ENCODE measurements around the gene ABI3BP.

ABI3BP gene

DNA sequence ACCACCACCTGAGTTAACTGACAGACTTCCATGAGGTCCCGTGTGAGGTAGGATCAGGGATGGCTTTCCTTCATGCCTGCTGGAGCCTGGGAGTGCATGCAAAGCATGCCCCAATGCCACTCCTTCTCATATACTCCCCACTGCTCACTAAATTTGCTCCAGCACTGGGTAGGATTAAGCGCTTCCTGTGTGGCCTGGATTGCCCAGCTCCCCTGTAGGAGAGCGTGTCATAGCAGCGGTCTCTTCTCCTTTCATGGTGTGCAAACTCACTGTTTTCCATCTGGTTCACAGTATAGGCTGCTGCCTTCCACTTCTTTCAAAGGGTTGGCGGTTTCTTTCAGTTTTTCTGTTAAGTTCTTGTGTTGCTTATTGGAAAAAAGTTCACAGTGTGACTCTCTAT is 34.1 kb upstream of the ABI3BP start:
- TF ChIP-seq TEAD4 (IDR thresholded peaks at IDR 0.05) (no peak), TAF1 (IDR thresholded peaks at IDR 0.05; ENCODE audit: low read depth) (no peak), CEBPB (IDR thresholded peaks at IDR 0.05) (no peak), ZBTB7A (IDR thresholded peaks at IDR 0.05; ENCODE audit: low read depth) (no peak)

DNA sequence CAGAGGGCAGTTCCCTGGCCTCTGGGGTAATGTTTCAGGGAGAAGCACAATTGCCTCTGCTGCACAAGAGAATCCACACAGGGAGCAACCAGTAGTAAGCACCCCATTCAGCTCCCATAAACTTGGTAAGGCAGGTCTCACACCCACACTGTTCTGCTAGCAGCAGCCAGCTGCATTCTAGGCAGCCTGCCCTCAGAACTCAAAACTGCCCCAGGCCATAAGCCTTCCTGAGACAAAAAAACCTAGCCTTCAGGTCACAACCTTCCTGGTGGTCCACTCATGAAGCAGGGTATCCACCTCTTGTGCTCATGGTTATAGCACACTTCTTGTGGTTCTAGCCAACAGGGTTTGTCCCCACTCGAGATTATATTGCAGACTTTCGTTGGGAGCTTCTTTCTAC is 33.7 kb upstream of the ABI3BP start:
- TF ChIP-seq, protein P1, sequence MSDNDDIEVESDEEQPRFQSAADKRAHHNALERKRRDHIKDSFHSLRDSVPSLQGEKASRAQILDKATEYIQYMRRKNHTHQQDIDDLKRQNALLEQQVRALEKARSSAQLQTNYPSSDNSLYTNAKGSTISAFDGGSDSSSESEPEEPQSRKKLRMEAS (IDR thresholded peaks at IDR 0.05), result no peak
- no peak for TF ChIP-seq TAF1 (IDR thresholded peaks at IDR 0.05; ENCODE audit: low read depth)
- no peak for TF ChIP-seq RAD21 (IDR thresholded peaks at IDR 0.05; ENCODE audit: low read depth)

DNA sequence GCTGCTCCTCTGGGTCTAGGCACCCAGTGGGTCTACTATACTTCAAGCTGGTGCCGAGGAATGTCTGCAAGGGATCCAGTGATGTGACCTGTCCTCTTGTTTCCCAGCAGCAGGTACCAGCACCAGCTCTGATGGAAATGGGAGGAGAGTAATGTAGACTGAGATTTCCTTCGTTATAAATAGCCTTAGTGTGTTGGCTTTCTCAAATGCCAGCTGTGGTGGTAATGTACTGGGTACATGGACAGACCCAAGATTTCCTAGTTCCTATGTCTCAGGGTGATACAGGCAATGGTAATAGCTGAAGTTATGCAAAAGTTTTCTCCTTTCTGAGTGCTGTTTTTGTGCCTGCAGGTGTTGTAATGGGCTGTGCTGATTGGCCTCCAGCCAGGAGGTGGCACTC is 33.0 kb upstream of the ABI3BP start:
- TF ChIP-seq CEBPB (IDR thresholded peaks at IDR 0.05) (no peak), TAF1 (IDR thresholded peaks at IDR 0.05; ENCODE audit: low read depth) (no peak)

DNA sequence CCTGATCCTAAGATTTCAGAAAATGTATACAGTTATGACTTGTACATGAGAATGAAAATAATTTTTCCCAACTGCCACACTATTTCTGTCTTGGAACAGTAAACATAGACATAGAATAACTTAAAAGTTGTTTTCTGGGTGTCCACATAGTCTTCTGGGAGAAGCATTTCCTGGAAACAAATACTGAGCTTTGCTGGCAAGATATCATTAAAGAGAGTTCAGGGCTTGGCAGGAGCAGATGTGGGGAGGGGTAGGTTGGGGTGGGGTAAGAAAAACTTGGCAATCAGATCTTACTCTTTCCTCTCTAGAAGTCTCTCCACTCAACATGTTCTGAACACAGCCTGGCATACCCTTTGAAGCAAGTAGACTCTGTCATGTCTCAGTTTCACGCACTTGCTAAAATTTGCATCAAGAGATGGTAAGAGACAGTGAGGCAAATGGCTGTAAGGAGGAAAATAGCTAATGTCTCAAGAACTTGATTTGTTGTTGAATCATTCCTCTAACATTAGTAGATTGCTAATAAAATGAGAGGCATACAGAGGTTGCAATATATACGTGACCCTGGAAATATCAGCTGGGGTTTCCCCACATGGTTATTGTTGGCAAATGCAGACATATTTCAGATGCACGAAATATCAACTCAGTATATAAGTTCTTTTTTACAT is 27.3 kb upstream of the ABI3BP start:
- no peak for TF ChIP-seq NFIC (IDR thresholded peaks at IDR 0.05)
- TF ChIP-seq TCF12 (IDR thresholded peaks at IDR 0.05; ENCODE audit: low read depth), result no peak
- TF ChIP-seq, protein P2, sequence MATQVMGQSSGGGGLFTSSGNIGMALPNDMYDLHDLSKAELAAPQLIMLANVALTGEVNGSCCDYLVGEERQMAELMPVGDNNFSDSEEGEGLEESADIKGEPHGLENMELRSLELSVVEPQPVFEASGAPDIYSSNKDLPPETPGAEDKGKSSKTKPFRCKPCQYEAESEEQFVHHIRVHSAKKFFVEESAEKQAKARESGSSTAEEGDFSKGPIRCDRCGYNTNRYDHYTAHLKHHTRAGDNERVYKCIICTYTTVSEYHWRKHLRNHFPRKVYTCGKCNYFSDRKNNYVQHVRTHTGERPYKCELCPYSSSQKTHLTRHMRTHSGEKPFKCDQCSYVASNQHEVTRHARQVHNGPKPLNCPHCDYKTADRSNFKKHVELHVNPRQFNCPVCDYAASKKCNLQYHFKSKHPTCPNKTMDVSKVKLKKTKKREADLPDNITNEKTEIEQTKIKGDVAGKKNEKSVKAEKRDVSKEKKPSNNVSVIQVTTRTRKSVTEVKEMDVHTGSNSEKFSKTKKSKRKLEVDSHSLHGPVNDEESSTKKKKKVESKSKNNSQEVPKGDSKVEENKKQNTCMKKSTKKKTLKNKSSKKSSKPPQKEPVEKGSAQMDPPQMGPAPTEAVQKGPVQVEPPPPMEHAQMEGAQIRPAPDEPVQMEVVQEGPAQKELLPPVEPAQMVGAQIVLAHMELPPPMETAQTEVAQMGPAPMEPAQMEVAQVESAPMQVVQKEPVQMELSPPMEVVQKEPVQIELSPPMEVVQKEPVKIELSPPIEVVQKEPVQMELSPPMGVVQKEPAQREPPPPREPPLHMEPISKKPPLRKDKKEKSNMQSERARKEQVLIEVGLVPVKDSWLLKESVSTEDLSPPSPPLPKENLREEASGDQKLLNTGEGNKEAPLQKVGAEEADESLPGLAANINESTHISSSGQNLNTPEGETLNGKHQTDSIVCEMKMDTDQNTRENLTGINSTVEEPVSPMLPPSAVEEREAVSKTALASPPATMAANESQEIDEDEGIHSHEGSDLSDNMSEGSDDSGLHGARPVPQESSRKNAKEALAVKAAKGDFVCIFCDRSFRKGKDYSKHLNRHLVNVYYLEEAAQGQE (IDR thresholded peaks at IDR 0.05; ENCODE audit: low read depth), result no peak
- no peak for TF ChIP-seq YY1 (IDR thresholded peaks at IDR 0.05; ENCODE audit: low read depth)
- no peak for TF ChIP-seq TEAD4 (IDR thresholded peaks at IDR 0.05)
- no peak for TF ChIP-seq EP300 (IDR thresholded peaks at IDR 0.05; ENCODE audit: borderline replicate concordance)
- TF ChIP-seq, protein P3, sequence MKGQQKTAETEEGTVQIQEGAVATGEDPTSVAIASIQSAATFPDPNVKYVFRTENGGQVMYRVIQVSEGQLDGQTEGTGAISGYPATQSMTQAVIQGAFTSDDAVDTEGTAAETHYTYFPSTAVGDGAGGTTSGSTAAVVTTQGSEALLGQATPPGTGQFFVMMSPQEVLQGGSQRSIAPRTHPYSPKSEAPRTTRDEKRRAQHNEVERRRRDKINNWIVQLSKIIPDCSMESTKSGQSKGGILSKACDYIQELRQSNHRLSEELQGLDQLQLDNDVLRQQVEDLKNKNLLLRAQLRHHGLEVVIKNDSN (IDR thresholded peaks at IDR 0.05), result no peak
- TF ChIP-seq ZBTB7A (IDR thresholded peaks at IDR 0.05; ENCODE audit: low read depth), result no peak
- no peak for TF ChIP-seq TAF1 (IDR thresholded peaks at IDR 0.05; ENCODE audit: low read depth)

DNA sequence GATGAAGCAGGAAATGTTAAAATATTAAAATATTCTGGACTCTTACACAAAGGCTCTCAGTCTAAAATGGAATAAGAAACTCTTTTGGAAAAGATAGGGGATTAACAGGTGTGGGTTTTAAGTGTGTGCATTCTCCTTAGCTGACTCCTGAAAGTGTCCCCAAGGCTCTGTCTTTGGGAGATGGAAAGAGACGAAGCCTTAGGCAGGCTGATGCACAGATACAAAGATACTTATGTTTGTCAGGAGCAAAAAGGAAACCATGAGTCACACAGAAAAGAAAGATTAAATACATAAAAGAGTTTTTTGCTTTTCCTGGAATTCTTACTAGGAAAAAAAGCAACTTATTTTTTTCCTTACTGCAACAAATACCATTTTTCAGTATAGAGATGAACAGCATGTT is 23.8 kb upstream of the ABI3BP start:
- TF ChIP-seq TEAD4 (IDR thresholded peaks at IDR 0.05) (no peak), RAD21 (IDR thresholded peaks at IDR 0.05; ENCODE audit: low read depth) (no peak), NFIC (IDR thresholded peaks at IDR 0.05) (no peak), YY1 (IDR thresholded peaks at IDR 0.05; ENCODE audit: low read depth) (no peak), TAF1 (IDR thresholded peaks at IDR 0.05; ENCODE audit: low read depth) (no peak), EP300 (IDR thresholded peaks at IDR 0.05; ENCODE audit: borderline replicate concordance) (no peak)
- TF ChIP-seq, protein P1 (IDR thresholded peaks at IDR 0.05), result no peak
- TF ChIP-seq, protein P2 (IDR thresholded peaks at IDR 0.05; ENCODE audit: low read depth), result no peak
- TF ChIP-seq, protein P3 (IDR thresholded peaks at IDR 0.05), result no peak

DNA sequence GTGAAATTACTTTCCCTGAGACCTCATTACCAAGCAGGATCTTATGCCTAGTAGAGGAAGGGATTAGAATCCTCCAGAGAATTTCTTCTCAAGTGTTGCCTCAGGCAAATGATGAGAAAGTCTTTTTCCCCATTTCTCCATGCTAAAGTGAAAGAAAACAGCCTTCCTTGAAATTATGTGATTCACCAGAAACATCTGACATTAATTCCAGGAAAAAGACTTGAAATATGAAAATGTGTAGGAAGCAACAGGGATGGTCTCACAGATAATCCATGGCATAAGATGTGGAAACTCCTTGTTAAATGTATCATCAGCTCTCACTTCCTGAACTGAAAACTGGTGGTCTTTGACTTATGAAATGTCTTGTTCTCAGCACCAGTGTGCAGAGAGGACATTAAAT is 17.9 kb upstream of the ABI3BP start:
- TF ChIP-seq TCF12 (IDR thresholded peaks at IDR 0.05; ENCODE audit: low read depth), result no peak
- no peak for TF ChIP-seq CEBPB (IDR thresholded peaks at IDR 0.05)
- no peak for TF ChIP-seq FOXM1 (IDR thresholded peaks at IDR 0.05; ENCODE audit: borderline replicate concordance, low read depth)
- no peak for TF ChIP-seq NFIC (IDR thresholded peaks at IDR 0.05)
- TF ChIP-seq, protein P1 (IDR thresholded peaks at IDR 0.05), result no peak
- no peak for TF ChIP-seq TAF1 (IDR thresholded peaks at IDR 0.05; ENCODE audit: low read depth)
- no peak for TF ChIP-seq YY1 (IDR thresholded peaks at IDR 0.05; ENCODE audit: low read depth)
- no peak for TF ChIP-seq RAD21 (IDR thresholded peaks at IDR 0.05; ENCODE audit: low read depth)
- no peak for TF ChIP-seq CREB1 (IDR thresholded peaks at IDR 0.05; ENCODE audit: low read depth)

DNA sequence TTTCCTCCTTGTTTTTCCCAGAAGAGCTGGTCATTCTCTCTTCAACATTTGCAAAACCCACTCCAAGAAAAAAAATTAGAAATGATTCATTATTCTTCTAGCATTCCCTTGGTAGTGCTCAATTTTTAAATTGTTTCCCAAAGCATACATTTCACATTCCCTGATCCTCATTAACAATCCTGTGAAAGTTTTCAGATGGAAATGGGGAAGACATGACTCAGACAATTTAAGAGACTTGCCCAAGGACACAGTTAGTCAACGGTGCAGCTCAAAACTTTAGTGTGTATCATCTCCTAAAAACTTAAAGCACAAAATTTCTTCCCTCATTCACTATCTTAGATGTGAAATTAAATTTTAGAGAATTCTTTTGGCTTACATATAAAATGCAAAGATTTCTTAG is 17.1 kb upstream of the ABI3BP start:
- TF ChIP-seq TCF12 (IDR thresholded peaks at IDR 0.05; ENCODE audit: low read depth), result no peak
- no peak for TF ChIP-seq ZBTB7A (IDR thresholded peaks at IDR 0.05; ENCODE audit: low read depth)
- no peak for TF ChIP-seq TAF1 (IDR thresholded peaks at IDR 0.05; ENCODE audit: low read depth)
- TF ChIP-seq, protein P3 (IDR thresholded peaks at IDR 0.05), result no peak
- no peak for TF ChIP-seq YY1 (IDR thresholded peaks at IDR 0.05; ENCODE audit: low read depth)
- TF ChIP-seq FOXM1 (IDR thresholded peaks at IDR 0.05; ENCODE audit: borderline replicate concordance, low read depth), result no peak
- TF ChIP-seq RAD21 (IDR thresholded peaks at IDR 0.05; ENCODE audit: low read depth), result no peak
- no peak for TF ChIP-seq CREB1 (IDR thresholded peaks at IDR 0.05; ENCODE audit: low read depth)
- TF ChIP-seq NFIC (IDR thresholded peaks at IDR 0.05), result no peak

Measured in Ishikawa (cell line).